Measurements from ENCODE around the gene NT5C. TPM values are rescaled to one million over a fixed set of nuclear protein-coding genes. Genes with fewer than 3 reads are reported as not detected.

Gene NT5C
- total RNA-seq, 1 donor = 48.1 TPM

- no peak overlapping the region for H3K4me3 ChIP-seq (ENCODE audit: insufficient read depth, low read length)
- H3K4me1 ChIP-seq (ENCODE audit: insufficient read depth, low read length) = peaks cover 6% of the 10 kb centered on the region
- H4K20me1 ChIP-seq (ENCODE audit: insufficient read depth, low read length) = no peaks in the 10 kb centered on the region
- peaks cover 23% of the 10 kb centered on the region for H3K36me3 ChIP-seq (ENCODE audit: insufficient read depth, low read length)
- H3K9me3 ChIP-seq (ENCODE audit: low read depth, low read length) = no peaks in the 10 kb centered on the region
- no peak for TF ChIP-seq CTCF (IDR thresholded peaks at IDR 0.05; ENCODE audit: extremely low read depth, low read depth, low read length)
- DNase-seq (ENCODE audit: insufficient read length, low spot score, missing footprints) = peak; percentile 60
- no peaks in the 10 kb centered on the region for H3K27me3 ChIP-seq (ENCODE audit: insufficient read depth, low read length)
- H3K27ac ChIP-seq (ENCODE audit: low read depth, low read length) = no peak overlapping the region
- H3K4me2 ChIP-seq (ENCODE audit: insufficient read depth, low read length) = no peak overlapping the region
- H3K79me2 ChIP-seq (ENCODE audit: insufficient read depth, low read length) = no peaks in the 10 kb centered on the region
- H2AFZ ChIP-seq (ENCODE audit: low read length) = no peak overlapping the region
These were observed 31.5 kb downstream of the NT5C start for GRCh38 chr17:75099881-75100595.

DNA sequence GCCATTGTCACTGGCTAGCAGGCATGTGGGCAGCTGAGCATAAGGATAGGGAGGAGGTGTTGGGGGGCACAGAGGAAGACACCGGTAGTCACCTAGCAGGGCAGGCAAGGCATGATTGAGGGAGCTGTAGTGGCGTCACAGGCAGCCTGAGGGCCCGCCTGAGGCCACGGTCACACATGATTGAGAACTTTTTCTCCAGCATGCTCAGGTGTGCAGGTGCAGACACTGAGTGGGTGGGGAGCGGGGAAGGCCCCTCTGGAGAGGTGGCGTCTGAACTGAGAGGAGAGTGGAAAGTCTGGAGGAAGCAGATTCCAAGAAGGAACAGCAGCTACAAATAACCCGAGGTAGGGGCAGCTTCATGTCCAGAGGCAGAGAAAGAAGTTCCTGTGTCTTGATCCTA, 32.7 kb downstream of the NT5C start:
- Histone ChIP-seq H3K36me3 (ENCODE audit: insufficient read depth, low read length) (peaks cover 20% of the 10 kb centered on the region), H3K79me2 (ENCODE audit: insufficient read depth, low read length) (no peaks in the 10 kb centered on the region), H3K4me3 (ENCODE audit: insufficient read depth, low read length) (no peak overlapping the region), H3K27me3 (ENCODE audit: insufficient read depth, low read length) (no peaks in the 10 kb centered on the region), H3K4me1 (ENCODE audit: insufficient read depth, low read length) (peaks cover 6% of the 10 kb centered on the region), H3K9me3 (ENCODE audit: low read depth, low read length) (no peaks in the 10 kb centered on the region), H3K4me2 (ENCODE audit: insufficient read depth, low read length) (no peak overlapping the region), H3K27ac (ENCODE audit: low read depth, low read length) (no peak overlapping the region), H2AFZ (ENCODE audit: low read length) (no peak overlapping the region), H4K20me1 (ENCODE audit: insufficient read depth, low read length) (no peaks in the 10 kb centered on the region)
- no peak for TF ChIP-seq CTCF (IDR thresholded peaks at IDR 0.05; ENCODE audit: extremely low read depth, low read depth, low read length)
- peak; percentile 52 for DNase-seq (ENCODE audit: insufficient read length, low spot score, missing footprints)

DNA sequence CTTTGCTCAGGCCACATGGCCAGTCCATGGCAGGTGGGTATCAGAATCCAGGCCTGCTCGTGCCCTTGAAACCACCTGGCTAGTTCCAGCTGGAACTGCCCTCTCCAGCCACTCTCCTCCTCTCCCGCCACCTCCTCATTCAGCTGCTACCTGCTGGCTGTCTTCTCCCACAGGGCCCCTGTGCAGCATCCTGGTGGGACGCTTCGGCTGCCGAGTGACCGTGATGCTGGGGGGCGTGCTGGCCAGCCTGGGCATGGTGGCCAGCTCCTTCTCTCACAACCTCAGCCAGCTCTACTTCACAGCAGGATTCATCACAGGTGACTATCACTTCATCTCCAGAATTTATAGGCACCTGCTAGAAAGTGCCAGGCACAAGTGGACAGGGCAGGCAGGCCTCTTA, 33.7 kb downstream of the NT5C start:
- H3K4me1 ChIP-seq (ENCODE audit: insufficient read depth, low read length) = peaks cover 6% of the 10 kb centered on the region
- DNase-seq (ENCODE audit: insufficient read length, low spot score, missing footprints) = peak; percentile 73
- H3K4me2 ChIP-seq (ENCODE audit: insufficient read depth, low read length) = no peak overlapping the region
- H3K4me3 ChIP-seq (ENCODE audit: insufficient read depth, low read length) = no peak overlapping the region
- H3K27me3 ChIP-seq (ENCODE audit: insufficient read depth, low read length) = no peaks in the 10 kb centered on the region
- H3K79me2 ChIP-seq (ENCODE audit: insufficient read depth, low read length) = peaks cover 6% of the 10 kb centered on the region
- no peaks in the 10 kb centered on the region for H3K9me3 ChIP-seq (ENCODE audit: low read depth, low read length)
- H2AFZ ChIP-seq (ENCODE audit: low read length) = no peak overlapping the region
- no peaks in the 10 kb centered on the region for H4K20me1 ChIP-seq (ENCODE audit: insufficient read depth, low read length)
- no peak for TF ChIP-seq CTCF (IDR thresholded peaks at IDR 0.05; ENCODE audit: extremely low read depth, low read depth, low read length)
- no peak overlapping the region for H3K27ac ChIP-seq (ENCODE audit: low read depth, low read length)
- H3K36me3 ChIP-seq (ENCODE audit: insufficient read depth, low read length) = peaks cover 20% of the 10 kb centered on the region

- Histone ChIP-seq H3K9me3 (ENCODE audit: low read depth, low read length) (no peaks in the 10 kb centered on the region), H3K4me3 (ENCODE audit: insufficient read depth, low read length) (peak overlapping the region; percentile 25), H3K36me3 (ENCODE audit: insufficient read depth, low read length) (peaks cover 20% of the 10 kb centered on the region), H3K79me2 (ENCODE audit: insufficient read depth, low read length) (peaks cover 20% of the 10 kb centered on the region), H3K4me1 (ENCODE audit: insufficient read depth, low read length) (peaks cover 7% of the 10 kb centered on the region), H3K27me3 (ENCODE audit: insufficient read depth, low read length) (no peaks in the 10 kb centered on the region), H4K20me1 (ENCODE audit: insufficient read depth, low read length) (peaks cover 10% of the 10 kb centered on the region), H3K4me2 (ENCODE audit: insufficient read depth, low read length) (no peak overlapping the region), H2AFZ (ENCODE audit: low read length) (no peak overlapping the region), H3K27ac (ENCODE audit: low read depth, low read length) (no peak overlapping the region)
- no peak for TF ChIP-seq CTCF (IDR thresholded peaks at IDR 0.05; ENCODE audit: extremely low read depth, low read depth, low read length)
- DNase-seq (ENCODE audit: insufficient read length, low spot score, missing footprints) = peak; percentile 96
These were observed 35.4 kb downstream of the NT5C start for GRCh38 chr17:75096082-75096625.
